OCI-LY1 (cell line): ENCODE results near the gene ANKRD2.

Experiments
- EZH2 ChIP-seq: fragments of 200-600 bp; sonication (generic), shearing (Covaris generic); IDR thresholded peaks from 2 replicates; pipeline ENCODE4 v1.8.0; 2017; ENCODE audit warnings: borderline replicate concordance, mixed run types, mild to moderate bottlenecking, antibody characterized with exemption, low read length, moderate library complexity, mixed read lengths
- TF ChIP-seq, protein P1 (sequence below): fragments of 200-600 bp; sonication (generic), shearing (Covaris generic); IDR thresholded peaks from 2 replicates; pipeline ENCODE4 v1.5.1; 2017; ENCODE audit warnings: mild to moderate bottlenecking, antibody characterized with exemption, low read length, moderate library complexity, mixed read lengths

DNA sequence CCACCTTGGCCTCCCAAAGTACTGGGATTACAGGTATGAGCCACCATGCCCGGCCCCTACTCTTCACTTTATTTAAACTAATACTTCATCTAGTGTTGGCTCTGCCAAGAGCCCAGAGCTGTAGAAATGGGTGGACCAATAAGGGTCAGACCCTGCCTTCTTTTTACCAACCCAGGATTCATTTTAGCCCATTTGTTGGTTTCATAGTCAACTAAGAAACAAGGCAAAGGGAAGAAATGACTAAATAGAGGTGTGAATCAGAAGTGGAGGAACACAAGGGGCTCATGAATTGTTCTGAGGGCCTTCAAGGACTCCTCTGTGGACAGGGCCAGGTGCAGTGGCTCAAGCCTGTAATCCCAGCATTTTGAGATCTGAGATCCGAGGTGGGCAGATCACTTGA lies 1.1 kb downstream of the ANKRD2 start:
- TF ChIP-seq, protein P1, sequence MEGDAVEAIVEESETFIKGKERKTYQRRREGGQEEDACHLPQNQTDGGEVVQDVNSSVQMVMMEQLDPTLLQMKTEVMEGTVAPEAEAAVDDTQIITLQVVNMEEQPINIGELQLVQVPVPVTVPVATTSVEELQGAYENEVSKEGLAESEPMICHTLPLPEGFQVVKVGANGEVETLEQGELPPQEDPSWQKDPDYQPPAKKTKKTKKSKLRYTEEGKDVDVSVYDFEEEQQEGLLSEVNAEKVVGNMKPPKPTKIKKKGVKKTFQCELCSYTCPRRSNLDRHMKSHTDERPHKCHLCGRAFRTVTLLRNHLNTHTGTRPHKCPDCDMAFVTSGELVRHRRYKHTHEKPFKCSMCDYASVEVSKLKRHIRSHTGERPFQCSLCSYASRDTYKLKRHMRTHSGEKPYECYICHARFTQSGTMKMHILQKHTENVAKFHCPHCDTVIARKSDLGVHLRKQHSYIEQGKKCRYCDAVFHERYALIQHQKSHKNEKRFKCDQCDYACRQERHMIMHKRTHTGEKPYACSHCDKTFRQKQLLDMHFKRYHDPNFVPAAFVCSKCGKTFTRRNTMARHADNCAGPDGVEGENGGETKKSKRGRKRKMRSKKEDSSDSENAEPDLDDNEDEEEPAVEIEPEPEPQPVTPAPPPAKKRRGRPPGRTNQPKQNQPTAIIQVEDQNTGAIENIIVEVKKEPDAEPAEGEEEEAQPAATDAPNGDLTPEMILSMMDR: no peak
- TF ChIP-seq EZH2: no peak
